Effector CD8-positive, alpha-beta T cell (primary cell): Measurements from ENCODE around the gene ATM.
A peak's percentile ranks its signal among the peaks of the same experiment; 100 is the strongest.
"Not testable (repeated sequence)": the region's sequence is repeated elsewhere in the genome, so short reads cannot be mapped to it uniquely, and the experiment has no call there.

ENCODE experiments used
- DNase-seq: peaks from one replicate; lab custom pipeline; 2025; lab: John Stamatoyannopoulos, UW

Gene ATM

DNA sequence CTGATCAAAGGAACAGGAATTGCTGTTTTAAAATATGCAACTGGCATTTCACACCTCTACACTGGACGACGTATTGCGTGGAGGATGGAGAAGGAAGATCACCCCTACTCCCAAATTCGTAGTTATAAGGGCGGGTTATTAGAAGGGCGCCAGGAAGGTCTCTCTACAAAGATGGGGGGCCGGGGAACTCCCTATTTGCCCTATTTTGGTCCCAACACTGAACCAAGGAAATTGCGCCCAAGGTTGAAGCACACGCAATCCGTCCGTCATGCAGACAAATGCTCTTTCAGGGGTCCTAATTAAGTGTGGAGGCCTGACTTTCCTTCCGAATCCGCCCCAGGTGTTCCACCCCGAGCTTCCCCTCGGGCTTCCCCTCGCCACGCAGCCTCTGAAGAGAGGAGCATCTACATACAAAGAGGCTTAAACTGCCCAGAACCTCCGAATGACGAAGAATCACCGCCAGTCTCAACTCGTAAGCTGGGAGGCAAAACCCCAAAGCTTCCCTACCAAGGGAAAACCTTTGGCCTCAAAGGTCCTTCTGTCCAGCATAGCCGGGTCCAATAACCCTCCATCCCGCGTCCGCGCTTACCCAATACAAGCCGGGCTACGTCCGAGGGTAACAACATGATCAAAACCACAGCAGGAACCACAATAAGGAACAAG, 825 bp upstream of the ATM start:
- peak; percentile 50 for DNase-seq

DNA sequence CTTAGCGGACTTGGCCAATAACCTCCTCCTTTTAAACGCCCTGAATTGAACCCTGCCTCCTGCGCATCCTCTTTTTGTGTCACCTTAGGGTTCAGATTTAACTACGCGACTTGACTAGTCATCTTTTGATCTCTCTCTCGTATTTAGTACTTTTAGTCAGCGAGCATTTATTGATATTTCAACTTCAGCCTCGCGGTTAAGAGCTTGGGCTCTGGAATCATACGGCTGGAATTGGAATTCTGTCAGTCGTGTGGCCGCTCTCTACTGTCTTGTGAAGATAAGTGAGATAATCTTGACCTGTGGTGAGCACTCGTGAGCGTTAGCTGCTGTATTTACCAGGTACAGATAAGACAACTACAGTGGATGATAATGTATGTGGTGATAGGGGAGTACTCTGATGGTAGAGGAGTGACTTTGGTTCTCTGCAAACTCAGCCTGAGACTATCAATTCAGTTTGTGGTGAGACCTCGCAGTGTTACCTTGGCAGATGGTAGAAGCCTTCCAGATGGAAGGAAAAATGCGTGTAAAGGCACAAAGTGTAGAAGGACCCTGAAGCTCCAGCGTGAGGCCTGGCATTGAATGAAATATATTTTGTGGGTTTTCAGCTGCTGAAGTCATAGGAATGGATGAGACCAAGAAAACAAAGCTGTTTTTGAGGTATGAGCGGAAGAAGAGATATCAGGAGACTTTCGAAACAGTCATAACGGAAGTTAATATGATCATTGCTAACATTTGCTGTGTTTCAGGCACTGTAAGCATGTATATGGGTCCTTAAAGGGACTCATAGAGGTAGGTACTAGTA, 682 bp downstream of the ATM start:
- DNase-seq = no peak

DNA sequence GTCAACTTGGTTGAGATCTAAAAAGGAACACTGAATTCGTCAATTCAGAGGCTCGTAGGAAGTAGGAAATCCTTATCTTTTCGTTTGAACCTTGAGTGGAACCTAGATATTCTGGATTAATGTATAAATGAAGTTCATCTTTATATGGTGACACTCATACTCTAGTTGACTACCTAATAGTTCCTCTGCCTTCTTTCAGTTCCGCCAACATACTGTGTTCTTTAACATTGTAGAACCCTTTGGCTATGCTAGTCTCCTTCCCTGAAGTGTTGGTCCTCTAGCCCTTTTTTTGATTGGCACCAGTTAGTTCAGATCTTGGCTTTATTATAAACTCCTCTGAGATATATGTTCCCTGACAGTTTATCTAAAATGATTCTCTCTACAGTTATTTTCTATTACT, 1.5 kb downstream of the ATM start:
- DNase-seq = no peak

DNA sequence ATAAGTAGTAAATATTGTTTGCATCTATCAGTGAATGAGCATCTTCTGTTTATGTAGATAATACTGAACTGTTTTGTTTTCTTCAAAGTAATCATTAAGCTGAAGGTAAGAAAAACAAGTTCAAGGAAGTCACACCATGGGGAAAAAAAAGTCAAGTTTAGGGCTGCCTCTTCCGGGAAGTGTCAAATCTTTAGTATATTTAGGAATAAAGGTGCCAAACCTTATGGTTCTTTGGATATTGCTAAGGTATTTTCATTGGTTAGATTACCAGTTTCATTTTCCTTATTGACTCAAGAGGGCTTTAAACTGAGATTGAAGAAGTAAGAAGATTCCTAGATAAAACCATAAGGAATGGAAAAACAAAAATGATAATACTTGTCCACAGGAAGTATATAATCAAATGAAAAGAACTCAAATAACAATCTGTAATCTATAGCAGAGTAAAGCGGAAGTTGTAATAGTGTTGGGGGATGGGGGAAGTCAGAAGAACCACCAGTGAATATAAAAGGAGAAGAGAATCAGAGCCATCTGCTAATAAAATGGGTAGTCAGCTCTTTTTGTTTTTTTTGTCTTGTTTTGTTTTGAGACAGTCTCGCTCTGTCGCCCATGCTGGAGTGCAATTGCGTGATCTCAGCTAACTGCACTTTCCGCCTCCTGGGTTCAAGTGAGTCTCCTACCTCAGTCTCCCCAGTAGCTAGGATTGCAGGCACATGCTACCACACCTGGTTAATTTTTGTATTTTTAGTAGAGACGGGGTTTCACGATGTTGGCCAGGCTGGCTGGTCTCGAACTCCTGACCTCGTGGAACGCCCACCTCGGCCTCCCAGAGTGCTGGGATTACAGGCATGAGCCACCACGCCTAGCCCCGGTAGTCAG, 2.3 kb downstream of the ATM start:
- DNase-seq = no peak

DNA sequence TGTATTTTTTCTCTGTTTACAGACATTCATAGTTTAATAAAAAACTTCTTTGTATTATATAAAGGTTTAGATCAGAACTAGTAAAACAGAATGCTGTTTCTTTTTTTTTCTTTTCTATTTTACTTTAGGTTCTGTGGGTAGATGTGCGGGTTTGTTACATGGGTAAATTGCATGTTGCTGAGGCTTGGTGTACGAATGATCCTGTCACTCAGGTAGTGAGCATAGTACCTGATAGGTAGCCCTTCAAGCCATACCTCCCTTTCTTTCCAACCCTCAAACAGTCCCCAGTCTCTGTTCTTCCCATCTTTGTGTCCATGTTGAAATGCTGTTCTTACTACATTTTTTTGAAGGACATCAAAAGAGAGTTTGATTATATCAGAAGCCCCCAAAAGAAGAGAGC, 3.2 kb downstream of the ATM start:
- DNase-seq = no peak

DNA sequence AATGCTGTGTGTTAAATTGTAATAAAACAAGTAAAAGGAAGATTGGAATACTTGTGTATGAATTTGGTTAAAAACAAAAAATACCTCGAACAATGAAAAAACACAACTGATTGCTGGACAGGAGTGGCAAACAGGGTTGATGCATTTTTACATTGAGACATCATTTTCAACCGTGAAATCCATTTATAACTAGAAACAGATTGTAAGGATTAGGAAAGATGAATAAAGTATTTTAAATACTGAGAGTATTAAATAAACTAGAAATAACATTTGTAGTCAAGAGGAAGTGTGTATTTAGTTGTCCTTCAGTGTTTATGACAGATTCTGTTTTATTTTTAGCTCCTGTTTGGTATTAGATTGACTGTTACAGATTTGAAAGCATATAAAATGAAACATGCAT, 5.4 kb downstream of the ATM start:
- no peak for DNase-seq

DNA sequence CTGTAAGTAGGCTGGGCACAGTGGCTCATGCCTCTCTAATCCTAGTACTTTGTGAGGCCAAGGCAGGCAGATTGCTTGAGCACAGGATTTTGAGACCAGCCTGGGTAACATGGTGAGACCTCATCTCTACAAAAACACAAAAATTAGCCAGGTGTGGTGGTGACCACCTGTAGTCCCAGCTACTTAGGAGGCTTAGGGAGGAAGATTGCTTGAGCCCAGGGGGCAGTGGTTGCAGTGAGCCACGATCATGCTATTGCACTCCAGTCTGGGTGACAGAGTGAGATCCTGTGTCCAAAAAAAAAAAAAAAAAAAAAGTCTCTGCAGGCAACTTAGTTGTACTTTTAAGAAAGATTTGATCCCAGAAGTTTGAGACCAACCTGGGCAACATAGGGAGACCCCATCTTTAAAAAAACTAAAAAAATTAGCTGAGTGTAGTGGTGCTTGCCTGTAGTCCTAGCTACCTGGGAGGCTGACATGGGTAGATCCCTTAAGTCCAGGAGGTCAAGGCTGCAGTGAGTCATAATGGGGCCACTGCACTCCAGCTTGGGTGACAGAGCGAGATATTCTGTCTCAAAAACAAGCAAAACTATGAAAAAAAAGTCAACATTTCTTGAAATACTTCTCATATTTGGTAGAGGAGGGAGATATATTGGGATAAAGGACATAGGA, 10.5 kb downstream of the ATM start:
- no peak for DNase-seq

DNA sequence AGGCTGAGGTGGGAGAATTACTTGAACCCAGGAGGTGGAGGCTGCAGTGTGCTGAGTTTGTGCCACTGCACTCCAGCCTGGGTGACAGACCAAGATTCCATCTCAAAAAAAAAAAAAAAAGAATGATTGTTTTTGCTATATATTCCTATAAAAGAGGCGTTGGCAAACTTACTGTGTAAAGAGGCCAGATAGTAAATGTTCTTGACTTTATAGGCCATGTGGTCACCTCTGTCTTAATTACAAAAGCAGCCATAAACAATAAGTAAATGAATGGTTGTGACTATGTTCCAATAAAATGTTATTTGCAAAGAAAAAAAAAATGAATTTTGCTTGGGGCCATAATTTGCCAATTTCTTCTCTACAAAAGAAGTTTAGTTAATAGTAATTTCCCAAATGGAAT, 12.3 kb downstream of the ATM start:
- DNase-seq = no peak

DNA sequence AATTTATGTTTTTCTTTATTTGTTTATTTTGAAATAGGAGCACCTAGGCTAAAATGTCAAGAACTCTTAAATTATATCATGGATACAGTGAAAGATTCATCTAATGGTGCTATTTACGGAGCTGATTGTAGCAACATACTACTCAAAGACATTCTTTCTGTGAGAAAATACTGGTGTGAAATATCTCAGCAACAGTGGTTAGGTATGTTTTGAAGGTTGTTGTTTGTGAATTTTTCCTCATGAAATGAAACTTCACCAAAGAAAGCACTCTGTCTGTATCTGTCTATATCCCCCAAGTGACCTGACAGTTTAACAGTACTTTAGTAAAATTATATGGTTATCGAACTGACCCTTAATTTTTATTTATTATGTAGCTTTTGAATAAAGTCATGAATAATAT, 12.8 kb downstream of the ATM start:
- DNase-seq = no peak

DNA sequence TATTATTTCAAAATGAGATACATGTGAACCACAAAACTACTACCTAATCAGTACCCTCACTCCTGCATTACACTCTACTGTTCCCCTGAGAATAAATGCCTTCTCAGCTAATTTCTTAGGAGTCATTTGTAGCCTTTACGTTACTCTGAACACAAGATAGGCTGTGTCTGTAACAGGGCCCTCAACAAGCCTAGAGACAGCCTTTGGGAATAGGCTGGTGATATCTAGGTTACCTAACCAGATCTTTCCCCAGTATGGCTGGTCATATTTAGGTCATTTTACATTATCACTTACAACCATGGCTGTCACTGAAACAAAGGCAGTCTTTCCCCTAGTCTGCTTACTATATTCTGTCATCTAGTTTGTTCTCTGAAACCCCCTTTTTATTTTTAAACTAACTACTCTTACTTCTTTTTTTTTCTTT, 14.2 kb downstream of the ATM start:
- DNase-seq = no peak

DNA sequence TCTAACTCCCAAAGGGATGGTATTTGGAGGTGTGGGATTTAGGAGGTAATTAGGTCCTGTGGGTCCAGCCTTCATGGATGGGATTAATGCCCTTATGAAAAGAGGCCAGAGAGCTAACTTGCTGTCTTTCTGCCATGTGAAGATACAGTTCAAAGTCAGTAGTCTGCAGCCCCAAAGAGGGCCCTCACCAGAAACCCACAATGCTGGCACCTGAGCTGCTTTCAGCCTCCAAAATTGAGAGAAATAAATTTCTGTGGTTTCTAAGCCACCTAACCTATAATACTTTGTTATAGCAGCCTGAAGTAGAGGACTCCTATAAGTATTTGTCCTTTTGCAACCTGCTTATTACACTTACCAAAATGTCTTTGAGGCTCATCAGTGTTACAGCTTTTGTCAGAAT, 16.2 kb downstream of the ATM start:
- DNase-seq = no peak

DNA sequence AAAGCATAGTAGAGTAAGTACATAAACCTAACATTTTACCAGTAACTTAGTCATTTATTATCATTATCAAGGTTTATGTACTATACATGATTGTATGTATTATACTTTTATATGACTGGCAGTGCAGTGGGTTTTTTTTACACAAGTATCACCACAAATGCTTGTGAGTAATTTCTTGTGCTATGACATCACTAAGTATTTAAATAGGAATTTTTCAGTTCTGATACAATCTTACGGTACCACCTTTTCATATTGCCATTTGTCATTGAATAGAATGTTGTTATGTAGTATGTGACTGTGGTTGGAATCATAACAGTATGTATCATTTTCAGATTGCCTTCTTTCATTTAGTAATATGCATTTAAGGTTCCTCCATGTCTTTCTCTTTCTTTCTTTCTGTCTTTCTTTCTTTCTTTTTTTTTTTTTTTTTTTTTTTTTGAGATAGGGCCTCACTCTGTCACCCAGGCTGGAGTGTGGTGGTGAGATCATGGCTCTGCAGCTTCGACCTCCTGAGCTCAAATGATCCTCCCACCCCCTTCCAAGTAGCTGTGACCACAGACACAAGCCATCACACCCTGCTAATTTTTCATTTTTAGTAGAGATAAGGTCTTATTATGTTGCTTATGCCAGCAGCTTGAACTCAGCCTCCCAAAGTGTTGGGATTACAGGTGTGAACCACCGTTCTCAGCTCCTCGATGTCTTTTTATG, 18.6 kb downstream of the ATM start:
- no peak for DNase-seq

DNA sequence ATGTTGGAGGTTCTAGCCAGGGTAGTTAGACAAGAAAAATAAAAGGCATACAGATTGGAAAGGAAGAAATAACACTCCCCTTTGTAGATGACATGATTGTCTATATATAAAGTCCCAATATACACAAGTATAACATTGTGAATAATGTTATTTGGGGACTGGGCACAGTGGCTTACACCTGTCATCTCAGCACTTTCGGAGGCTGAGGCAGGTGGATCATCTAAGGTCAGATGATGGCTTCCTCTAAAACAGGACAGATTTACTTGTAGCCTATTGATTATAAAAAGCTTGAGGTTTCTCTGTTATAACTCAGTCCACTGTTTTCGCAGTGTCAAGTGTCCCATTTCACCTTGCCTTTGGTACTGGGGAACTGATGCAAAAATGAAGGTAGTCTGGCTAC, 19.6 kb downstream of the ATM start:
- DNase-seq = no peak

DNA sequence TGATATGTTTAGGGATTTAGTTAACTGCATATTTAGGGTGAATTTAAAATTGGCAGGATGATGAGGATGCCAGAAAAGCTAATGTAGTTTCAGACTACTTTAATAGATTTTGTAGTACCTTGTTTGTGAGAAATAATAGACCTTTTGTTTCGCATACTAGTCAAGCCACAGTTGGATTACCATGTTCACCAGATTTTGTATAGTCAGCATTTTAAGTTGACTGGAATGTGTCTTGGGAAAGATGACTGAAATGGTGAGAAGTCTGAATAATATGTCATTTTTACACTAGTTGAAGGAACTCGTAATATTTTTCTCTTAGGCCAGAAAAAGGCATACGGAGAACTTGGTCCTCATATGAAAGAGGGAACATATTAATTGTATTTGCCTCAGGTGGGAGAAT, 23.4 kb downstream of the ATM start:
- DNase-seq = no peak

DNA sequence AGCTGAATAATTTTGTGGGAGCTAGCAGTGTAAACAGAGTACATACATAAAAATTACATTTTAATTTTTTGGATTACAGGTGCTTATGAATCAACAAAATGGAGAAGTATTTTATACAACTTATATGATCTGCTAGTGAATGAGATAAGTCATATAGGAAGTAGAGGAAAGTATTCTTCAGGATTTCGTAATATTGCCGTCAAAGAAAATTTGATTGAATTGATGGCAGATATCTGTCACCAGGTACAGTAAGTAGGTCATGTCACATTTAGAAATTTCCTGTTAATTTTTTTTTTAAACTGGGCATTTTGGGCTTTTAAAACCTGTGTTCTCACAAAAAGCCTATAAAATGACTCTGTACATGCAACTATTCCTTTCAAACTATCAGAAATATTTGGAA, 24.0 kb downstream of the ATM start:
- no peak for DNase-seq

DNA sequence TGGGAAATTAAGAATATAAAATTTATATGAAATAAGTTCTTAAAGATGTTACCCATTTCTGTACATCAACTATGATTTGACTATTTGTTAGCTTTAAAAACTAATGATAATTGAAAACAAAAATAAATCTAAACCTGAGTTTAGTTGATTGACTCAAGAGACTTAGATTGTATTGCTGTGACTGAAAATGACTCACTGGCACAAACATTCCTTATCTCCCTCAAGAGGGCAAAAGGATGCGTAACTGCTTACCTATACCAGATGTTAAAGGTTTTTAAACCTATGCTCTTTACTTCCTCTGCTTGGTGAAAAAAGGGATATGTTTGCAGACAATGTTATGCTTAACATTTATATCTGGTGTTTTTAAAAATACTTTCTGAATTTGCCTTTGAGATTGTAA, 30.3 kb downstream of the ATM start:
- DNase-seq = no peak

DNA sequence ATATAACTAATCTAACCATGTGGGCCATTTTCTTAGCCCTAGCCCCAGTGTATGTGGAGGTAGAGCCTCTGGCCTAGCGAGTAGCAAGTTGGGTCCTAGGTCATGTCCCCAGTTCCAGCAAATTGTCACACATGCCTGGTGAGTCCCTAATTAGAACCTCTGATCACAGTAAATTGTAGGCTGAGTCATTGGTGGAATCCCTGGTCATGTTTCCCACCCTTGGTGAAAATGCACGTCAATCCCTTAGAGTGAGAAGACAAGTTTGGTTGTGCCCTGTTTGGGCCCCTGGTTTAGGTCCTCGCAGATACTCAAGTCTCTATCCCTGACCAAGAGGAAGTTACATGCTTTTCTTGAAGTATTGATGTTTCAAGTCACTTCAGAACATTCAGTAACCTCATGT, 46.7 kb downstream of the ATM start:
- DNase-seq = no peak

DNA sequence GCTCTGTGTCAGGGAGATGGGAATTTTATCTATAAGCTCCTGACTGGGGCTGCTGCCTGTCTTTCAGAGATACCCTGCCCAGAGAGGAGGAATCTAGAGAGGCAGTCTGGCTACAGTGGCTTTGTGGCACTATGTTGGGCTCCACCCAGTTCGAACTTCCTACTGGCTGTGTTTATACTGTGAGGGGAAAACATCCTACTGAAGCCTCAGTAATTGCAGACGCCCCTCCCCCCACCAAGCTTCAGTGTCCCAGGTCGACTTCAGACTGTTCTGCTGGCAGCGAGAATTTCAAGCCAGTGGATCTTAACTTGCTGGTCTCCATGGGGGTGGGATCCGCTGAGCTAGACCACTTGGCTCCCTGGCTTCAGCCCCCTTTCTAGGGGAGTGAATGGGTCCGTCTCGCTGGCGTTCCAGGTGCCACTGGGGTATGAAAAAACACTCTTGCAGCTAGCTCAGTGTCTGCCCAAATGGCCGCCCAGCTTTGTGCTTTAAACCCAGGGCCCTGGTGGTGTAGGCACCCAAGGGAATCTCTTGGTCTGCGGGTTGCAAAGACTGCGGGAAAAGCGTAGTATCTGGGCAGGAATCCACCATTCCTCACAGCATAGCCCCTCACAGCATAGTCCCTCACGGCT, 54.2 kb downstream of the ATM start:
- DNase-seq = not testable (repeated sequence)

DNA sequence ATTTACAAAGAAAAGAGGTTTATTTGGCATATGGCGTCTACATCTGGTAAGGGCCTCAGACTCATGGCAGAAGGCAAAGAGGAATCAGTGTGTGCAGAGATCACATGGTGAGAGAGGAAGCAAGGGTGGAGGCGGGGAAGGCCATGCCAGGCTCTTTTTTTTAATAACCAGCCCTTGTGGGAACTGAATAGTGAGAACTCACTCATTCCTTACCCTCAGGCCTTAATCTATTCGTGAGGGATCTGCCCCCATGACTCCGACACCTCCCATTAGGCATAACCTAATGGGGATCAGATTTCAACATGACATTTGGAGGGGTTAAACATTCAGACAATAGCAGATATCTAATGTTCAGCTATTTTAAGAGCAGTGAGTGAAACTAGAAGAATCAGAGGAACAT, 55.7 kb downstream of the ATM start:
- no peak for DNase-seq

DNA sequence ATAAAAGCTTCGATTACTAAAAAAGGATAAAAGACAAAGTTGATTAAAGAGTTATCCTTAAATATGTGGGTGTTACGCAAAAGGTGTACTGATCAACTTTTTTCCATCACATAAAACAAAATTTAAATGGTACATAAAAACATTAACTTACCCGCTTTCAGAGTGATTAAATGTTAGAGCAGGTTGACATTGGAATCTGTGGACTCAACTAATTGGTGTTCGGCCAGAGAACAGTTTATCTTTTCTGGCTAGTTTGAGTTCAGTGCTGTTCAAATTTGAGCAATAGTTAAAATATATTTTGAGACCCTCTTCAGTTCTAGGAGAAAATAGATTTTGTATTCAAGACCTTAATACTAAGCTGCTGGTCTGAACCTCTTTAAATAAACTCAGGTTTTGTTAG, 56.1 kb downstream of the ATM start:
- DNase-seq = no peak

DNA sequence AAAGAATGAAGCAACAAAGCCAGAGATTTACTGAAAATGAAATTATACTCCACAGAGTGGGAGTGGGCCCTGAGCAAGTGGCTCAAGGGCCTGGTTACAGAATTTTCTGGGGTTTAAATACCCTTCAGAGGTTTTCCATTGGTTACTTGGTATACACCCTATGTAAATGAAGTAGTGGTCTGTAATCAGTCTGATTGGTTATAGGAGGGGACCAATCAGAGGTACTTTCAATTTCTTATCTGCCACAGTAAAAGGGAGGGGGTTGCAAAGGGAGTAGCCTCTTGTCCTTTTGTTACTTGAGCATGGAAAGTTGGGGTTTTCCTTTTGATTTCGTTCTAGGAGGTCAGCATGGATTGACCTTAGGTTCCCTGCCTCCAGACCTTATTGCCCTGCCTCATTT, 63.5 kb downstream of the ATM start:
- no peak for DNase-seq
